ENCODE data around the gene GNAI2.

GRCh38 chr3:50267280-50267913 is 31.4 kb downstream of the GNAI2 start:
- TF ChIP-seq POLR2AphosphoS5 (IDR thresholded peaks at IDR 0.05) (peak; percentile 72 to 89 (median 82)), CTCF (IDR thresholded peaks at IDR 0.05) (no peak), EP300 (IDR thresholded peaks at IDR 0.05; ENCODE audit: low read depth) (no peak), POLR2A (IDR thresholded peaks at IDR 0.05) (peak; percentile 82)

Data from transverse colon (tissue), 4 donors.